ENCODE results near the gene DDX1.

DDX1 gene

DNA sequence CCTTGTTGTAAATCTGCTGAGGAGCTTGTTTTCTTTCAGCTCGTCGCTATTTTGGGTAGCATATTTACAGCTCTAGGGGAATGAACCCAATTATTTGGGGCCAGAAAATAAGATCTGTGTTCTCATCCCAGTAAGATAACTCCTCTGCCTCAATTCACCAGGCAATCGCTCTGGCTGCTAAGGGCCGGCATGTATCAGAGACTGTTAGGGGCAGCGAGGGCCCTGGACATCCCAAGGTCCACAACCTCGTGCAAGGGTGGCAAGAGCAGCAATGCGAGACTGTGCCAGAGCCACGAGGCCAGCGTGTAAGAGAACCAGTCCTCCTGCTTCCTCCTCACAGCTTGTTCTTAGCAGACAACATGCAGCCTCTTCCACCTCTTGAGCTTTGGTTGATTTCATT is 66.1 kb downstream of the DDX1 start (continued):
- TF ChIP-seq, protein P1, sequence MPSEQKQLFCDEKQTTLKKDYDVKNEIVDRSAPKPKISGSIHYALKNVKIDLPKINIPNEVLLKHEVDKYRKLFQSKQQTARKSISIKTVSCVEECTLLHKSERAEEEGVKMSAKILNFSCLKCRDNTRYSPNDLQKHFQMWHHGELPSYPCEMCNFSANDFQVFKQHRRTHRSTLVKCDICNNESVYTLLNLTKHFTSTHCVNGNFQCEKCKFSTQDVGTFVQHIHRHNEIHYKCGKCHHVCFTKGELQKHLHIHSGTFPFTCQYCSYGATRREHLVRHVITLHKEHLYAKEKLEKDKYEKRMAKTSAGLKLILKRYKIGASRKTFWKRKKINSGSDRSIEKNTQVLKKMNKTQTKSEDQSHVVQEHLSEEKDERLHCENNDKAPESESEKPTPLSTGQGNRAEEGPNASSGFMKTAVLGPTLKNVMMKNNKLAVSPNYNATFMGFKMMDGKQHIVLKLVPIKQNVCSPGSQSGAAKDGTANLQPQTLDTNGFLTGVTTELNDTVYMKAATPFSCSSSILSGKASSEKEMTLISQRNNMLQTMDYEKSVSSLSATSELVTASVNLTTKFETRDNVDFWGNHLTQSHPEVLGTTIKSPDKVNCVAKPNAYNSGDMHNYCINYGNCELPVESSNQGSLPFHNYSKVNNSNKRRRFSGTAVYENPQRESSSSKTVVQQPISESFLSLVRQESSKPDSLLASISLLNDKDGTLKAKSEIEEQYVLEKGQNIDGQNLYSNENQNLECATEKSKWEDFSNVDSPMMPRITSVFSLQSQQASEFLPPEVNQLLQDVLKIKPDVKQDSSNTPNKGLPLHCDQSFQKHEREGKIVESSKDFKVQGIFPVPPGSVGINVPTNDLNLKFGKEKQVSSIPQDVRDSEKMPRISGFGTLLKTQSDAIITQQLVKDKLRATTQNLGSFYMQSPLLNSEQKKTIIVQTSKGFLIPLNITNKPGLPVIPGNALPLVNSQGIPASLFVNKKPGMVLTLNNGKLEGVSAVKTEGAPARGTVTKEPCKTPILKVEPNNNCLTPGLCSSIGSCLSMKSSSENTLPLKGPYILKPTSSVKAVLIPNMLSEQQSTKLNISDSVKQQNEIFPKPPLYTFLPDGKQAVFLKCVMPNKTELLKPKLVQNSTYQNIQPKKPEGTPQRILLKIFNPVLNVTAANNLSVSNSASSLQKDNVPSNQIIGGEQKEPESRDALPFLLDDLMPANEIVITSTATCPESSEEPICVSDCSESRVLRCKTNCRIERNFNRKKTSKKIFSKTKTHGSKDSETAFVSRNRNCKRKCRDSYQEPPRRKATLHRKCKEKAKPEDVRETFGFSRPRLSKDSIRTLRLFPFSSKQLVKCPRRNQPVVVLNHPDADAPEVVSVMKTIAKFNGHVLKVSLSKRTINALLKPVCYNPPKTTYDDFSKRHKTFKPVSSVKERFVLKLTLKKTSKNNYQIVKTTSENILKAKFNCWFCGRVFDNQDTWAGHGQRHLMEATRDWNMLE (tag by site-specific recombination; conservative IDR thresholded peaks at IDR 0.05; ENCODE audit: low read depth): no peak

DNA sequence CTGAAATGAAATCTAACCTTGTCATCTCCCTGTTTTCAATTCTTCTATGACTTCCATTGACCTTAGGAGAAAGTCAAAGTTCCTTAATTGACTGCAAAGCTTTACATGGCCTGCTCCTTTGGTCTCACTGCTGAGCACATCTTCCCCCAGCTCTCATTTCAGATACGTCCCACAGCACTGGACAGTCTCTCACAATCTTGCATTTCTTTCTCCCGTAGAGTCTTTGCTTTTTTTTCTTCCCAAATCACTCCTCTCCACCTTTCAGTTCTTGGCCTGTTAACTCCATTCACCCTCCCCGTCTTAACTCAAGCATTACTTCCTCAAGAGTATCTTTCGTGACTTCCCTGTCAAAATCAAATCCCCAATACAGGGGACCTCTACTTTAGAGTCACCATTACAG is 67.2 kb downstream of the DDX1 start:
- POLR2A ChIA-PET: no interaction called here
- H3K27ac ChIP-seq (ENCODE audit: extremely low read depth, low read depth, low read length): no peak overlapping the region
- H3K4me1 ChIP-seq (ENCODE audit: control insufficient read depth, insufficient read depth, low read length): no peaks in the 10 kb centered on the region
- no peak overlapping the region for H3K4me3 ChIP-seq (ENCODE audit: low read depth, low read length)
- H3K9me3 ChIP-seq (ENCODE audit: control insufficient read depth, insufficient read depth, low read depth, low read length): no peaks in the 10 kb centered on the region
- no peaks in the 10 kb centered on the region for H3K36me3 ChIP-seq (ENCODE audit: control insufficient read depth in 2 of 2, insufficient read depth in 1 of 2, low read length in 2 of 2)
- CTCF ChIA-PET: interaction anchor here (0.8 kb wide), 1 partner anchor 93 kb away, joined by 3 read pairs; no protein-coding TSS in a partner anchor
- TF ChIP-seq ZNF114 (tag by site-specific recombination; IDR thresholded peaks at IDR 0.05) (no peak), ZNF501 (tag by site-specific recombination; IDR thresholded peaks at IDR 0.05) (no peak), ZNF391 (tag by site-specific recombination; IDR thresholded peaks at IDR 0.05; ENCODE audit: borderline replicate concordance, low read depth) (no peak), TRIM28 (IDR thresholded peaks at IDR 0.05; ENCODE audit: borderline replicate concordance, low read length) (no peak), ZNF169 (tag by site-specific recombination; IDR thresholded peaks at IDR 0.05) (no peak), ZNF416 (tag by site-specific recombination; IDR thresholded peaks at IDR 0.05) (no peak), ZNF629 (tag by site-specific recombination; IDR thresholded peaks at IDR 0.05) (no peak), ZFP37 (tag by site-specific recombination; IDR thresholded peaks at IDR 0.05) (no peak), WT1 (tag by site-specific recombination; IDR thresholded peaks at IDR 0.05) (no peak), ZNF354C (tag by site-specific recombination; IDR thresholded peaks at IDR 0.05; ENCODE audit: borderline replicate concordance, low read depth) (no peak), ZNF140 (tag by site-specific recombination; IDR thresholded peaks at IDR 0.05) (no peak), ZFHX2 (tag by site-specific recombination; conservative IDR thresholded peaks at IDR 0.05) (no peak), KLF7 (tag by site-specific recombination; IDR thresholded peaks at IDR 0.05; ENCODE audit: borderline replicate concordance) (no peak)
- TF ChIP-seq, protein P2, sequence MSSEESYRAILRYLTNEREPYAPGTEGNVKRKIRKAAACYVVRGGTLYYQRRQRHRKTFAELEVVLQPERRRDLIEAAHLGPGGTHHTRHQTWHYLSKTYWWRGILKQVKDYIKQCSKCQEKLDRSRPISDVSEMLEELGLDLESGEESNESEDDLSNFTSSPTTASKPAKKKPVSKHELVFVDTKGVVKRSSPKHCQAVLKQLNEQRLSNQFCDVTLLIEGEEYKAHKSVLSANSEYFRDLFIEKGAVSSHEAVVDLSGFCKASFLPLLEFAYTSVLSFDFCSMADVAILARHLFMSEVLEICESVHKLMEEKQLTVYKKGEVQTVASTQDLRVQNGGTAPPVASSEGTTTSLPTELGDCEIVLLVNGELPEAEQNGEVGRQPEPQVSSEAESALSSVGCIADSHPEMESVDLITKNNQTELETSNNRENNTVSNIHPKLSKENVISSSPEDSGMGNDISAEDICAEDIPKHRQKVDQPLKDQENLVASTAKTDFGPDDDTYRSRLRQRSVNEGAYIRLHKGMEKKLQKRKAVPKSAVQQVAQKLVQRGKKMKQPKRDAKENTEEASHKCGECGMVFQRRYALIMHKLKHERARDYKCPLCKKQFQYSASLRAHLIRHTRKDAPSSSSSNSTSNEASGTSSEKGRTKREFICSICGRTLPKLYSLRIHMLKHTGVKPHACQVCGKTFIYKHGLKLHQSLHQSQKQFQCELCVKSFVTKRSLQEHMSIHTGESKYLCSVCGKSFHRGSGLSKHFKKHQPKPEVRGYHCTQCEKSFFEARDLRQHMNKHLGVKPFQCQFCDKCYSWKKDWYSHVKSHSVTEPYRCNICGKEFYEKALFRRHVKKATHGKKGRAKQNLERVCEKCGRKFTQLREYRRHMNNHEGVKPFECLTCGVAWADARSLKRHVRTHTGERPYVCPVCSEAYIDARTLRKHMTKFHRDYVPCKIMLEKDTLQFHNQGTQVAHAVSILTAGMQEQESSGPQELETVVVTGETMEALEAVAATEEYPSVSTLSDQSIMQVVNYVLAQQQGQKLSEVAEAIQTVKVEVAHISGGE (tag by site-specific recombination; conservative IDR thresholded peaks at IDR 0.05; ENCODE audit: low read depth): no peak
- TF ChIP-seq, protein P3, sequence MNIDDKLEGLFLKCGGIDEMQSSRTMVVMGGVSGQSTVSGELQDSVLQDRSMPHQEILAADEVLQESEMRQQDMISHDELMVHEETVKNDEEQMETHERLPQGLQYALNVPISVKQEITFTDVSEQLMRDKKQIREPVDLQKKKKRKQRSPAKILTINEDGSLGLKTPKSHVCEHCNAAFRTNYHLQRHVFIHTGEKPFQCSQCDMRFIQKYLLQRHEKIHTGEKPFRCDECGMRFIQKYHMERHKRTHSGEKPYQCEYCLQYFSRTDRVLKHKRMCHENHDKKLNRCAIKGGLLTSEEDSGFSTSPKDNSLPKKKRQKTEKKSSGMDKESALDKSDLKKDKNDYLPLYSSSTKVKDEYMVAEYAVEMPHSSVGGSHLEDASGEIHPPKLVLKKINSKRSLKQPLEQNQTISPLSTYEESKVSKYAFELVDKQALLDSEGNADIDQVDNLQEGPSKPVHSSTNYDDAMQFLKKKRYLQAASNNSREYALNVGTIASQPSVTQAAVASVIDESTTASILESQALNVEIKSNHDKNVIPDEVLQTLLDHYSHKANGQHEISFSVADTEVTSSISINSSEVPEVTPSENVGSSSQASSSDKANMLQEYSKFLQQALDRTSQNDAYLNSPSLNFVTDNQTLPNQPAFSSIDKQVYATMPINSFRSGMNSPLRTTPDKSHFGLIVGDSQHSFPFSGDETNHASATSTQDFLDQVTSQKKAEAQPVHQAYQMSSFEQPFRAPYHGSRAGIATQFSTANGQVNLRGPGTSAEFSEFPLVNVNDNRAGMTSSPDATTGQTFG (tag by site-specific recombination; IDR thresholded peaks at IDR 0.05; ENCODE audit: borderline replicate concordance): no peak
- TF ChIP-seq, protein P4, sequence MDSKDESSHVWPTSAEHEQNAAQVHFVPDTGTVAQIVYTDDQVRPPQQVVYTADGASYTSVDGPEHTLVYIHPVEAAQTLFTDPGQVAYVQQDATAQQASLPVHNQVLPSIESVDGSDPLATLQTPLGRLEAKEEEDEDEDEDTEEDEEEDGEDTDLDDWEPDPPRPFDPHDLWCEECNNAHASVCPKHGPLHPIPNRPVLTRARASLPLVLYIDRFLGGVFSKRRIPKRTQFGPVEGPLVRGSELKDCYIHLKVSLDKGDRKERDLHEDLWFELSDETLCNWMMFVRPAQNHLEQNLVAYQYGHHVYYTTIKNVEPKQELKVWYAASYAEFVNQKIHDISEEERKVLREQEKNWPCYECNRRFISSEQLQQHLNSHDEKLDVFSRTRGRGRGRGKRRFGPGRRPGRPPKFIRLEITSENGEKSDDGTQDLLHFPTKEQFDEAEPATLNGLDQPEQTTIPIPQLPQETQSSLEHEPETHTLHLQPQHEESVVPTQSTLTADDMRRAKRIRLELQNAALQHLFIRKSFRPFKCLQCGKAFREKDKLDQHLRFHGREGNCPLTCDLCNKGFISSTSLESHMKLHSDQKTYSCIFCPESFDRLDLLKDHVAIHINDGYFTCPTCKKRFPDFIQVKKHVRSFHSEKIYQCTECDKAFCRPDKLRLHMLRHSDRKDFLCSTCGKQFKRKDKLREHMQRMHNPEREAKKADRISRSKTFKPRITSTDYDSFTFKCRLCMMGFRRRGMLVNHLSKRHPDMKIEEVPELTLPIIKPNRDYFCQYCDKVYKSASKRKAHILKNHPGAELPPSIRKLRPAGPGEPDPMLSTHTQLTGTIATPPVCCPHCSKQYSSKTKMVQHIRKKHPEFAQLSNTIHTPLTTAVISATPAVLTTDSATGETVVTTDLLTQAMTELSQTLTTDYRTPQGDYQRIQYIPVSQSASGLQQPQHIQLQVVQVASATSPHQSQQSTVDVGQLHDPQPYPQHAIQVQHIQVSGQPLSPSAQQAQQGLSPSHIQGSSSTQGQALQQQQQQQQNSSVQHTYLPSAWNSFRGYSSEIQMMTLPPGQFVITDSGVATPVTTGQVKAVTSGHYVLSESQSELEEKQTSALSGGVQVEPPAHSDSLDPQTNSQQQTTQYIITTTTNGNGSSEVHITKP (tag by site-specific recombination; IDR thresholded peaks at IDR 0.05): no peak
- TF ChIP-seq, protein P5, sequence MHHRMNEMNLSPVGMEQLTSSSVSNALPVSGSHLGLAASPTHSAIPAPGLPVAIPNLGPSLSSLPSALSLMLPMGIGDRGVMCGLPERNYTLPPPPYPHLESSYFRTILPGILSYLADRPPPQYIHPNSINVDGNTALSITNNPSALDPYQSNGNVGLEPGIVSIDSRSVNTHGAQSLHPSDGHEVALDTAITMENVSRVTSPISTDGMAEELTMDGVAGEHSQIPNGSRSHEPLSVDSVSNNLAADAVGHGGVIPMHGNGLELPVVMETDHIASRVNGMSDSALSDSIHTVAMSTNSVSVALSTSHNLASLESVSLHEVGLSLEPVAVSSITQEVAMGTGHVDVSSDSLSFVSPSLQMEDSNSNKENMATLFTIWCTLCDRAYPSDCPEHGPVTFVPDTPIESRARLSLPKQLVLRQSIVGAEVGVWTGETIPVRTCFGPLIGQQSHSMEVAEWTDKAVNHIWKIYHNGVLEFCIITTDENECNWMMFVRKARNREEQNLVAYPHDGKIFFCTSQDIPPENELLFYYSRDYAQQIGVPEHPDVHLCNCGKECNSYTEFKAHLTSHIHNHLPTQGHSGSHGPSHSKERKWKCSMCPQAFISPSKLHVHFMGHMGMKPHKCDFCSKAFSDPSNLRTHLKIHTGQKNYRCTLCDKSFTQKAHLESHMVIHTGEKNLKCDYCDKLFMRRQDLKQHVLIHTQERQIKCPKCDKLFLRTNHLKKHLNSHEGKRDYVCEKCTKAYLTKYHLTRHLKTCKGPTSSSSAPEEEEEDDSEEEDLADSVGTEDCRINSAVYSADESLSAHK (tag by site-specific recombination; IDR thresholded peaks at IDR 0.05): no peak
